Loucy (cell line): Measurements from ENCODE around the gene EPAS1.

Experiments used
- CTCF ChIP-seq: fragments of 200-600 bp; sonication (generic); conservative IDR thresholded peaks from 2 replicates; pipeline ENCODE4 v1.5.1; 2014; ENCODE audit warnings: mild to moderate bottlenecking, antibody characterized with exemption, low read length
- EZH2phosphoT487 ChIP-seq: fragments of 200-600 bp; IDR thresholded peaks from 2 replicates; pipeline ENCODE4 v1.6.1; 2018; ENCODE audit warnings: antibody characterized with exemption, mild to moderate bottlenecking, moderate library complexity, borderline replicate concordance

- TF ChIP-seq CTCF: peak; percentile 22; the same call in 1 of the 2 replicates
- no peak for TF ChIP-seq EZH2phosphoT487
Observed at GRCh38 chr2:46298522-46299353, 1.5 kb downstream of the EPAS1 start.
